IMR-90 (cell line): ENCODE results near the gene DOCK2. TPM values are rescaled to one million over a fixed set of nuclear protein-coding genes. Genes with fewer than 3 reads are reported as not detected.

Experiments used
- ATAC-seq: fragments of 200-7000 bp; cut with Tn5 transposase; 2 replicates; pipeline ENCODE4 v1.9.1; 2020; ENCODE audit warnings: low read depth, mild to moderate bottlenecking, moderate library complexity
- BruUV-seq: library from RNA; stranded (reverse); fragments of 400-500 nt; replicated peaks from 2 replicates; lab custom pipeline; 2021; lab: Mats Ljungman, UMichigan
- CTCF ChIA-PET: fragments of 300-600 bp; formaldehyde crosslinking; extraction: SDS; loops from one replicate; lab custom pipeline; 2021; ENCODE audit warnings: antibody characterized with exemption; lab: Yijun Ruan, JAX
- POLR2A ChIA-PET: fragments of 300-600 bp; sonication (Branson Sonifier 250); formaldehyde crosslinking; loops from one replicate; lab custom pipeline; 2022; ENCODE audit warnings: antibody characterized with exemption; ENCODE audit not compliant: unreplicated experiment; lab: Charles Lee
- DNase-seq: peaks from one replicate; pipeline ENCODE4 v3.0.0; 2013
- H2AFZ ChIP-seq: replicated peaks from 2 replicates; pipeline ENCODE3; 2013; ENCODE audit warnings: low read length, mild to moderate bottlenecking; ENCODE audit not compliant: poor library complexity
- H2AK5ac ChIP-seq: 2 replicates; pipeline ENCODE4 v1.6.1; 2013; ENCODE audit warnings: low read depth, low read length, inconsistent platforms
- H2AK9ac ChIP-seq: replicated peaks from 2 replicates; pipeline ENCODE3; 2013; ENCODE audit warnings: mild to moderate bottlenecking, low read depth, low read length, moderate library complexity; ENCODE audit not compliant: poor library complexity
- H2BK120ac ChIP-seq: 2 replicates; pipeline ENCODE4 v1.6.1; 2013; ENCODE audit warnings: low read depth, low read length, inconsistent platforms
- H2BK15ac ChIP-seq: 3 replicates; pipeline ENCODE4 v1.6.1; 2013; ENCODE audit warnings: low read depth, low read length, inconsistent platforms
- H2BK20ac ChIP-seq: 2 replicates; pipeline ENCODE4 v1.6.1; 2013; ENCODE audit warnings: low read depth, mild to moderate bottlenecking, inconsistent platforms, low read length, moderate library complexity
- H2BK5ac ChIP-seq: 2 replicates; pipeline ENCODE4 v1.6.1; 2013; ENCODE audit warnings: mild to moderate bottlenecking, low read depth, low read length, inconsistent platforms; ENCODE audit not compliant: poor library complexity, severe bottlenecking
- H3K14ac ChIP-seq: replicated peaks from 2 replicates; pipeline ENCODE4 v1.6.1; 2013; ENCODE audit warnings: low read depth, low read length, inconsistent platforms
- H3K18ac ChIP-seq: 2 replicates; pipeline ENCODE4 v1.6.1; 2013; ENCODE audit warnings: low read depth, low read length, control low read depth
- H3K23ac ChIP-seq: 2 replicates; pipeline ENCODE4 v1.6.1; 2013; ENCODE audit warnings: low read depth, low read length, inconsistent platforms
- H3K27ac ChIP-seq: 2 replicates; pipeline ENCODE4 v1.5.1; 2013; ENCODE audit warnings: mild to moderate bottlenecking, control low read depth, low read length; ENCODE audit not compliant: insufficient read depth
- H3K27me3 ChIP-seq: 2 replicates; pipeline ENCODE4 v1.6.1; 2013; ENCODE audit warnings: low read length; ENCODE audit not compliant: control insufficient read depth, insufficient read depth
- H3K36me3 ChIP-seq: 2 replicates; pipeline ENCODE4 v1.6.1; 2013; ENCODE audit warnings: low read length, mixed read lengths; ENCODE audit not compliant: control insufficient read depth, insufficient read depth
- H3K4ac ChIP-seq: 2 replicates; pipeline ENCODE4 v1.6.1; 2013; ENCODE audit warnings: low read depth, low read length, inconsistent platforms
- H3K4me1 ChIP-seq: 2 replicates; pipeline ENCODE4 v1.6.1; 2013; ENCODE audit warnings: low read length, mixed read lengths; ENCODE audit not compliant: control insufficient read depth, insufficient read depth
- H3K4me2 ChIP-seq: 2 replicates; pipeline ENCODE4 v1.6.1; 2013; ENCODE audit warnings: low read depth, mild to moderate bottlenecking, control low read depth, low read length, moderate library complexity
- H3K4me3 ChIP-seq: 2 replicates; pipeline ENCODE4 v1.5.1; 2013; ENCODE audit warnings: low read depth, mild to moderate bottlenecking, control low read depth, low read length, moderate library complexity; ENCODE audit not compliant: insufficient read depth
- H3K56ac ChIP-seq: 2 replicates; pipeline ENCODE4 v1.6.1; 2013; ENCODE audit warnings: low read length, inconsistent platforms; ENCODE audit not compliant: insufficient read depth; ENCODE audit errors: extremely low read depth
- H3K79me1 ChIP-seq, 2 experiments: 2 replicates each; pipeline ENCODE4 v1.6.1; 2013; ENCODE audit warnings: low read length in 2 of 2, inconsistent platforms in 1 of 2, low read depth in 1 of 2
- H3K9ac ChIP-seq: 2 replicates; pipeline ENCODE4 v1.6.1; 2013; ENCODE audit warnings: low read depth, low read length, control low read depth
- H3K9me1 ChIP-seq: 2 replicates; pipeline ENCODE4 v1.6.1; 2013; ENCODE audit warnings: low read length, inconsistent platforms; ENCODE audit not compliant: insufficient read depth
- H3K9me3 ChIP-seq: 2 replicates; pipeline ENCODE4 v1.6.1; 2013; ENCODE audit warnings: low read length; ENCODE audit not compliant: control insufficient read depth, insufficient read depth
- H4K20me1 ChIP-seq: 2 replicates; pipeline ENCODE4 v1.6.1; 2013; ENCODE audit warnings: low read length, inconsistent platforms; ENCODE audit not compliant: insufficient read depth
- H4K5ac ChIP-seq: 2 replicates; pipeline ENCODE4 v1.6.1; 2013; ENCODE audit warnings: mild to moderate bottlenecking, low read depth, low read length, control low read depth
- H4K8ac ChIP-seq, 2 experiments: 2 replicates each; pipeline ENCODE4 v1.6.1; 2013; ENCODE audit warnings: low read depth in 2 of 2, low read length in 2 of 2, control low read depth in 1 of 2, inconsistent platforms in 1 of 2
- H4K91ac ChIP-seq: 2 replicates; pipeline ENCODE4 v1.6.1; 2013; ENCODE audit warnings: low read depth, low read length, inconsistent platforms; ENCODE audit not compliant: insufficient read depth
- BHLHE40 ChIP-seq: fragments of 150-350 bp; IDR thresholded peaks from 2 replicates; pipeline ENCODE4 v1.6.1; 2016; ENCODE audit warnings: mild to moderate bottlenecking, low read depth, low read length
- CEBPB ChIP-seq: IDR thresholded peaks from 2 replicates; pipeline ENCODE4 v1.6.1; 2012; ENCODE audit warnings: low read depth, low read length, improper control_type of control experiment
- CHD1 ChIP-seq: IDR thresholded peaks from 2 replicates; pipeline ENCODE4 v1.6.1; 2012; ENCODE audit warnings: low read depth, low read length, improper control_type of control experiment
- CTCF ChIP-seq: conservative IDR thresholded peaks from 2 replicates; pipeline ENCODE4 v1.5.1; 2012; ENCODE audit warnings: mild to moderate bottlenecking, low read depth, low read length, improper control_type of control experiment
- FOS ChIP-seq: fragments of 150-350 bp; IDR thresholded peaks from 2 replicates; pipeline ENCODE4 v1.6.1; 2016; ENCODE audit warnings: low read depth, low read length
- MAFK ChIP-seq: IDR thresholded peaks from 2 replicates; pipeline ENCODE4 v1.6.1; 2012; ENCODE audit warnings: low read depth, low read length, improper control_type of control experiment
- MAZ ChIP-seq: IDR thresholded peaks from 2 replicates; pipeline ENCODE4 v1.6.1; 2012; ENCODE audit warnings: low read depth, mild to moderate bottlenecking, low read length, improper control_type of control experiment, moderate library complexity, borderline replicate concordance
- MXI1 ChIP-seq: IDR thresholded peaks from 2 replicates; pipeline ENCODE4 v1.6.1; 2012; ENCODE audit warnings: low read depth, mild to moderate bottlenecking, low read length, moderate library complexity, borderline replicate concordance
- NFE2L2 ChIP-seq: fragments of 150-350 bp; IDR thresholded peaks from 2 replicates; pipeline ENCODE4 v1.6.1; 2016; ENCODE audit warnings: low read depth, mild to moderate bottlenecking, low read length
- POLR2A ChIP-seq: IDR thresholded peaks from 2 replicates; pipeline ENCODE4 v1.6.1; 2012; ENCODE audit warnings: mild to moderate bottlenecking, low read depth, low read length
- RAD21 ChIP-seq: IDR thresholded peaks from 2 replicates; pipeline ENCODE4 v1.6.1; 2012; ENCODE audit warnings: low read length, improper control_type of control experiment
- RCOR1 ChIP-seq: IDR thresholded peaks from 2 replicates; pipeline ENCODE4 v1.6.1; 2012; ENCODE audit warnings: mild to moderate bottlenecking, low read length, improper control_type of control experiment; ENCODE audit not compliant: insufficient replicate concordance
- RFX5 ChIP-seq: IDR thresholded peaks from 2 replicates; pipeline ENCODE4 v1.8.0; 2012; ENCODE audit warnings: low read depth, mild to moderate bottlenecking, low read length, moderate library complexity
- SMC3 ChIP-seq: fragments of 150-350 bp; IDR thresholded peaks from 2 replicates; pipeline ENCODE4 v1.6.1; 2016; ENCODE audit warnings: low read depth, mild to moderate bottlenecking, antibody characterized with exemption, low read length, moderate library complexity
- USF2 ChIP-seq: fragments of 150-350 bp; IDR thresholded peaks from 2 replicates; pipeline ENCODE4 v1.6.1; 2017; ENCODE audit warnings: mild to moderate bottlenecking, antibody characterized with exemption, low read length, low read depth
- WGBS, 2 experiments: methylation state at CpG; one replicate each; pipeline versions ENCODE4 v1.1.5 to v1.1.7; 2013; ENCODE audit warnings: missing lambda C conversion rate in 2 of 2; ENCODE audit not compliant: insufficient read length in 1 of 2; ENCODE audit errors: extremely low coverage in 2 of 2; 5-methylcytosine and 5-hydroxymethylcytosine counted together
- dilution Hi-C: fragments of 300-500 bp; cut with HindIII; formaldehyde crosslinking; loops from one replicate; pipeline ENCODE4 v1.14.3; 2018; ENCODE audit warnings: low sequenced_read_pairs; ENCODE audit not compliant: unreplicated experiment
- in situ Hi-C: fragments of 300-500 bp; cut with MboI; formaldehyde crosslinking; loops from 3 replicates; pipeline ENCODE4 v1.14.3; 2019; ENCODE audit warnings: low sequenced_read_pairs, inconsistent platforms, mixed read lengths
- intact Hi-C: fragments of 100-400 bp; cut with micrococcal nuclease; formaldehyde crosslinking; loops from 2 replicates; pipeline ENCODE4 v1.10.0; 2022
- polyA plus RNA-seq, 3 experiments: library from polyadenylated mRNA; depleted of rRNA; stranded (reverse); fragments of >200 nt; gene quantifications; 2 replicates each; pipeline ENCODE4 v1.2.3, GENCODE V29; 2012; ENCODE audit warnings: low replicate concordance in 1 of 3
- total RNA-seq: library from RNA; depleted of rRNA; stranded (reverse); fragments of >200 nt; gene quantifications from 2 replicates; pipeline ENCODE4 v1.2.3, GENCODE V29; 2012
- TF ChIP-seq, protein P1 (sequence below): fragments of 150-350 bp; IDR thresholded peaks from 2 replicates; pipeline ENCODE4 v1.6.1; 2016; ENCODE audit warnings: low read depth, mild to moderate bottlenecking, low read length, moderate library complexity, borderline replicate concordance

Gene DOCK2
- total and polyA plus RNA-seq, 2 of the 4 experiments (the other 2 are of a cell fraction): 0.72 to 3.0 TPM

DNA sequence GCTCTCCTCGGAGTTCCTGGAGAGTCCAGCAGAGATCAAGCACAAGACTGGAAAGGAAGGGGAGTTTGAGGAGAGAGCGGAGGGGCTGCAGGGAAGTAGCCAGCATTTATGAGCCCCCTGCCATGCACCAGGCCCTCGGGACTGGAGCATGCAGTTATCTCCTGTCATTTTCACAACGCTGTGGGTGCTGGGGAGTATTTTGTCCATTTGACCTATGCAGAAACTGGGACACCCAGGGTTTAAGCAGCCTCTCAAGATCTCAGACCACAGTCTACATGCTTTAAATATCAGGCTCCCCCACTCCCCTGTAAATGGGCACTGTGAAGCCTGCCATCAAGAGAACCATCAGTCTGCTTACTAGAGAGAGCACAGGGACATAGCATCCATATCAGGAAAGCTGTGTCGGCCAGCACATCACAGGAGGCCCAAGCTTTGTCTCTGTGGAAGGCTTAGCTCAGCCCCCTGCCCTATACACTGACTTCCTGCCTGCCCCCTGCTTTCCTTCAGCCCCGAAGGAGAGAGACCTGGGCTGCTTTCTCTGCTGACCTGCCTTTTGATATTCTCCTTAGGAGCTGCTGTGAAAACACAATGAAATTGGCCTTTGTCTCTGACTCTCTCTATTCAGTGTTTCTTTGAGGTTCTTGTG lies 475.9 kb downstream of the DOCK2 start:
- Histone ChIP-seq H3K4me2 (no peak overlapping the region), H3K4me3 (no peak overlapping the region), H2BK15ac (no peak overlapping the region), H3K23ac (no peak overlapping the region), H2BK20ac (no peak overlapping the region), H4K20me1 (no peaks in the 10 kb centered on the region), H2BK120ac (no peak overlapping the region), H3K4ac (no peak overlapping the region), H3K9me1 (no peaks in the 10 kb centered on the region), H3K14ac (no peak overlapping the region), H3K27ac (no peak overlapping the region), H2AK5ac (no peak overlapping the region), H4K5ac (no peak overlapping the region), H4K8ac (no peak overlapping the region), H3K9me3 (no peaks in the 10 kb centered on the region), H3K56ac (no peak overlapping the region), H2AFZ (no peak overlapping the region), H3K79me1 (no peaks in the 10 kb centered on the region), H4K91ac (no peak overlapping the region), H2AK9ac (no peak overlapping the region), H3K27me3 (no peaks in the 10 kb centered on the region), H3K36me3 (no peaks in the 10 kb centered on the region), H3K9ac (no peak overlapping the region), H2BK5ac (no peak overlapping the region), H3K18ac (no peak overlapping the region), H3K4me1 (no peaks in the 10 kb centered on the region)
- no peak for TF ChIP-seq SMC3
- TF ChIP-seq POLR2A: no peak
- TF ChIP-seq USF2: no peak
- TF ChIP-seq MAZ: no peak
- TF ChIP-seq CHD1: no peak
- TF ChIP-seq, protein P1, sequence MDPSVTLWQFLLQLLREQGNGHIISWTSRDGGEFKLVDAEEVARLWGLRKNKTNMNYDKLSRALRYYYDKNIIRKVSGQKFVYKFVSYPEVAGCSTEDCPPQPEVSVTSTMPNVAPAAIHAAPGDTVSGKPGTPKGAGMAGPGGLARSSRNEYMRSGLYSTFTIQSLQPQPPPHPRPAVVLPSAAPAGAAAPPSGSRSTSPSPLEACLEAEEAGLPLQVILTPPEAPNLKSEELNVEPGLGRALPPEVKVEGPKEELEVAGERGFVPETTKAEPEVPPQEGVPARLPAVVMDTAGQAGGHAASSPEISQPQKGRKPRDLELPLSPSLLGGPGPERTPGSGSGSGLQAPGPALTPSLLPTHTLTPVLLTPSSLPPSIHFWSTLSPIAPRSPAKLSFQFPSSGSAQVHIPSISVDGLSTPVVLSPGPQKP: no peak
- TF ChIP-seq CTCF: no peak
- TF ChIP-seq CEBPB: no peak
- TF ChIP-seq NFE2L2: no peak
- no peak for TF ChIP-seq RFX5
- no peak for TF ChIP-seq MAFK
- TF ChIP-seq MXI1: no peak
- TF ChIP-seq BHLHE40: no peak
- no peak for TF ChIP-seq RAD21
- TF ChIP-seq FOS: no peak
- TF ChIP-seq RCOR1: no peak
- in situ Hi-C loops: no loop called here
- no peak for ATAC-seq
- intact Hi-C loops: no loop called here
- BruUV-seq: no TSS peak
- DNase-seq: no peak
- CTCF ChIA-PET: no interaction called here
- 48% methylated on average over 2 of the region's 6 CpGs; no CpG with 5 or more reads in 1 of the 2 experiments for WGBS, 2 experiments
- dilution Hi-C loops: no loop called here
- POLR2A ChIA-PET: no interaction called here
